Naive thymus-derived CD8-positive, alpha-beta T cell (primary cell): ENCODE results near the gene SLC19A2. TPM values are rescaled to one million over a fixed set of nuclear protein-coding genes. Genes with fewer than 3 reads are reported as not detected.
A peak's percentile ranks its signal among the peaks of the same experiment; 100 is the strongest.

Experiments
- ATAC-seq, 2 donors: fragments of 150-1000 bp; cut with Tn5 transposase in 1 of 2; sonication (Bioruptor Pico), chemical (Tn5 transposase) in 1 of 2; 1 replicate in 1 of 2; 2 replicates in 1 of 2; pipeline ENCODE4 v1.10.0; 2021; ENCODE audit warnings: mild to moderate bottlenecking in 2 of 2, moderate library complexity in 2 of 2
- POLR2A ChIA-PET: fragments of 350-600 bp; sonication (Branson Sonifier 250); formaldehyde crosslinking; loops from one replicate; lab custom pipeline; 2021; ENCODE audit warnings: antibody characterized with exemption; lab: Charles Lee
- DNase-seq, 10 donors: peaks; one replicate each; pipeline versions ENCODE4 v3.0.0 to v3.0.0-alpha.2; 2020 to 2022
- H3K27ac Mint-ChIP-seq, 10 donors: one replicate each; pipeline ENCODE4 v1.8.0; 2020 to 2022; ENCODE audit warnings: mild to moderate bottlenecking in 10 of 10, mixed read lengths in 10 of 10, moderate library complexity in 4 of 10, inconsistent platforms in 1 of 10
- H3K27me3 Mint-ChIP-seq, 5 donors: one replicate each; pipeline ENCODE4 v1.8.0; 2021 to 2022; ENCODE audit warnings: mixed read lengths in 5 of 5
- H3K36me3 Mint-ChIP-seq, 3 donors: one replicate each; pipeline ENCODE4 v1.8.0; 2020 to 2022; ENCODE audit warnings: mixed read lengths in 3 of 3, mild to moderate bottlenecking in 2 of 3, inconsistent platforms in 1 of 3
- H3K4me1 Mint-ChIP-seq, 4 donors: one replicate each; pipeline ENCODE4 v1.8.0; 2021 to 2022; ENCODE audit warnings: mixed read lengths in 4 of 4
- H3K4me3 Mint-ChIP-seq, 10 donors: one replicate each; pipeline ENCODE4 v1.8.0; 2020 to 2022; ENCODE audit warnings: mild to moderate bottlenecking in 10 of 10, mixed read lengths in 10 of 10, moderate library complexity in 6 of 10, inconsistent platforms in 1 of 10
- H3K9me3 Mint-ChIP-seq, 9 donors: one replicate each; pipeline ENCODE4 v1.8.0; 2020 to 2022; ENCODE audit warnings: mixed read lengths in 9 of 9, mild to moderate bottlenecking in 3 of 9, inconsistent platforms in 1 of 9, moderate library complexity in 1 of 9
- polyA plus RNA-seq, 3 donors: library from polyadenylated mRNA; unstranded; fragments of 300-500 nt; fragmentation: Illumina TruSeq; gene quantifications; one replicate each; pipeline ENCODE4 v1.2.3, GENCODE V29; 2021
- total RNA-seq, 8 experiments: library from RNA in 2 of 8; stranded (reverse) in 2 of 8; gene quantifications; one replicate each; pipeline ENCODE4 v1.2.3 and lab custom pipeline; 2021 to 2026

SLC19A2 gene
- total and polyA plus RNA-seq, 5 experiments from 2014 or later: 0.19 to 5.4 (median 0.29) TPM

GRCh38 chr1:169483500-169483966 lies 2.2 kb downstream of the SLC19A2 start:
- no peak for DNase-seq
- no peak for ATAC-seq
- H3K4me3 Mint-ChIP-seq: peak overlapping the region in 5 of 10 donors; percentile 41 to 99 (median 93)
- peaks cover 0 to 2% (median 0%) of the 10 kb centered on the region in 5 donors for H3K27me3 Mint-ChIP-seq
- H3K27ac Mint-ChIP-seq: peak overlapping the region in 1 of 10 donors; percentile 48
- H3K4me1 Mint-ChIP-seq: peaks cover 30 to 65% (median 41%) of the 10 kb centered on the region in 4 donors
- no peaks in the 10 kb centered on the region for H3K36me3 Mint-ChIP-seq
- POLR2A ChIA-PET: no interaction called here
- no peaks in the 10 kb centered on the region for H3K9me3 Mint-ChIP-seq

DNA sequence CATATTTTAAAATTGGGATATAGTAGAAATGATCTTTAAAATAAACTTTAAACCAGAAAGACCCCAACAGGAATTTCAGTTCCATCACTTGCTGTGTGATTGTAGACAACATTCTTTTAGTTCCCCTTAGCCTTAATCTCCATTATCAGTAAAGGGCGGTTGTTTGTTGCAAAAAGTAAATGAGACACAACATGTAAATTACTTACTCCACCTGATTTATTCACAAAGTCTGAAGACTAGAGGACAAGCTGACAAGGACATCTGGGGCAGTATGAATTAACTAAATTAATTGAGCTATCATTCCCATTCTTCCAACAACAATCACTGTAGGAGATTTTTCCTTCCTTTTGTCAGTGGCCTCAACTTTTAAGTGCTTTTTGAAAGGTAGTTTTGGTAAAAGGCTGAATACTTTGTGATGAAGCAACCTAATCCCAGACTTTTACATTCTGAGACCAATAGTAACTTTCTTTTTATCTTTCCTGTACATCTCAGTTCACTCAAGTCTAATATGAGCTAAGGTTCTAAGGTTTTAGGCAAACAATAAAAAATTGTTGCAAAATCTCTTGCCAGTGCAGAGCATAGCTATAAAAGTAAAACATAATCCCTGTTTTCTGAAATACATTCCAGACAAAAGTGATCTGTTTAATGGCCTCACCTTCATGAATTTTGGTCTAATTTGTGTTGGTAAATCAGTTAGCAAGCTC lies 6.2 kb downstream of the SLC19A2 start:
- POLR2A ChIA-PET: no interaction called here
- H3K27ac Mint-ChIP-seq: no peak overlapping the region
- DNase-seq: no peak
- no peaks in the 10 kb centered on the region for H3K9me3 Mint-ChIP-seq
- no peak for ATAC-seq
- H3K27me3 Mint-ChIP-seq: peaks cover 0 to 2% (median 0%) of the 10 kb centered on the region in 5 donors
- H3K36me3 Mint-ChIP-seq: peaks cover 0 to 15% (median 4%) of the 10 kb centered on the region in 3 donors
- H3K4me3 Mint-ChIP-seq: no peak overlapping the region
- peaks cover 17 to 34% (median 20%) of the 10 kb centered on the region in 4 donors for H3K4me1 Mint-ChIP-seq

GRCh38 chr1:169478094-169478672 lies 7.6 kb downstream of the SLC19A2 start:
- Mint-ChIP-seq H3K27ac (no peak overlapping the region), H3K36me3 (peaks cover 0 to 17% (median 4%) of the 10 kb centered on the region in 3 donors), H3K4me1 (peaks cover 5 to 20% (median 9%) of the 10 kb centered on the region in 4 donors), H3K27me3 (no peaks in the 10 kb centered on the region), H3K4me3 (no peak overlapping the region), H3K9me3 (no peaks in the 10 kb centered on the region)
- POLR2A ChIA-PET: interaction anchor here (0.7 kb wide), 1 partner anchor 1988 kb away, joined by 4 read pairs; no protein-coding TSS in a partner anchor
- ATAC-seq (no peak), DNase-seq (no peak)

DNA sequence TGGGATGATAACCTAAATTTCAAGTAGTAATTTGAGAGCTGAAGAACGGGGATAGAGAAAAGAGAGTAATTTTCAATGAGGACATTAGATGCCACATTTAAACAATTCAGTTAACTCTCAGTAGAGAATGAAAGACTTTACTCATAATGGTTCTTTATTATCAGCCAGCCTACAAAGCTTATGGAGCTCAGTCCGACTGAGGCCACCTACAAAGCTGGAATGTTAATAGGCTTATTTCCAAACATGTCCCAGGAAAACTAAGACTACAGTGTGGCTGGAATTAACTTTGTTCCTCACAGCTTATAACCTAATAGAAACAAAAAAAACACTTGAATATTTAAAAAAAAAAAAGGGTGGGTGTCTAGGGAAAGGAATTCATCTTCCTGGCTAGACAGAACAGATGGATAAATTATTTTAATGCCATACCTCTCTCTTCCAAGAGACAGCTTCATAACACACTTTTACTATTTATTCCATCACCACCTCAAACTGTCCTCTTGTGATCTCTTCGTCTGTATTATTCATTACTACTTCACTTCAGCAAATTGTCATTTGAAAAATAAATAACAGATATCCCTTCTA lies 9.8 kb downstream of the SLC19A2 start:
- peaks cover 0 to 11% (median 3%) of the 10 kb centered on the region in 4 donors for H3K4me1 Mint-ChIP-seq
- no peak overlapping the region for H3K4me3 Mint-ChIP-seq
- DNase-seq: no peak
- H3K27me3 Mint-ChIP-seq: no peaks in the 10 kb centered on the region
- H3K36me3 Mint-ChIP-seq: peaks cover 0 to 17% (median 4%) of the 10 kb centered on the region in 3 donors
- no peak overlapping the region for H3K27ac Mint-ChIP-seq
- POLR2A ChIA-PET: no interaction called here
- no peak for ATAC-seq
- no peaks in the 10 kb centered on the region for H3K9me3 Mint-ChIP-seq

GRCh38 chr1:169474302-169474995 lies 11.3 kb downstream of the SLC19A2 start:
- Mint-ChIP-seq H3K4me1 (peaks cover 0 to 2% (median under 1%) of the 10 kb centered on the region in 4 donors), H3K4me3 (no peak overlapping the region), H3K9me3 (no peaks in the 10 kb centered on the region), H3K36me3 (peaks cover 0 to 17% (median 4%) of the 10 kb centered on the region in 3 donors), H3K27me3 (no peaks in the 10 kb centered on the region), H3K27ac (peak overlapping the region in 1 of 10 donors; percentile 8)
- ATAC-seq: no peak
- no peak for DNase-seq
- POLR2A ChIA-PET: no interaction called here

- H3K4me1 Mint-ChIP-seq: no peaks in the 10 kb centered on the region
- H3K27ac Mint-ChIP-seq: no peak overlapping the region
- no peak overlapping the region for H3K4me3 Mint-ChIP-seq
- peaks cover 0 to 19% (median 4%) of the 10 kb centered on the region in 3 donors for H3K36me3 Mint-ChIP-seq
- H3K27me3 Mint-ChIP-seq: no peaks in the 10 kb centered on the region
- H3K9me3 Mint-ChIP-seq: no peaks in the 10 kb centered on the region
- ATAC-seq (no peak), DNase-seq (no peak)
- POLR2A ChIA-PET: no interaction called here
Observed at GRCh38 chr1:169473347-169473746, 12.4 kb downstream of the SLC19A2 start.

DNA sequence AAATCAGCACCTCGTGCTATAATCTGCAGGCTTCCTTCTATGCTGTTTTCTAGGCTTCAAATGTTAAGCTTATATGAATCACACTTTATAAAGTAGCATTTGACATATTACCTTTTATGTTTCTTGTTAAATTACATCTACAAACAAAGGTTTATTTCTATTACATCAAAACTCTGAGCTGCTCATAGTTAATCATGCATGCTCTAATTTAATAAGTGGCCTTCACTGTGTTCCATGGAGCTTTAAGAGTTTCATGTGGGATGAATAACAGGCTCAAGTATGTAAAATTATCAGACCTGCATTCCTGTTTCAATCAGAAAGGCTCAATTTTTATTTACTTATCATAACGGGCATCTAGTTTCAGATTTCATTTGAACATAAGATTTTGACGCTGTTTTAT lies 13.0 kb downstream of the SLC19A2 start:
- no peaks in the 10 kb centered on the region for H3K9me3 Mint-ChIP-seq
- H3K36me3 Mint-ChIP-seq: peaks cover 0 to 24% (median 4%) of the 10 kb centered on the region in 3 donors
- no peak overlapping the region for H3K27ac Mint-ChIP-seq
- DNase-seq (no peak), ATAC-seq (no peak)
- POLR2A ChIA-PET: no interaction called here
- H3K4me3 Mint-ChIP-seq: no peak overlapping the region
- H3K27me3 Mint-ChIP-seq: no peaks in the 10 kb centered on the region
- H3K4me1 Mint-ChIP-seq: no peaks in the 10 kb centered on the region

DNA sequence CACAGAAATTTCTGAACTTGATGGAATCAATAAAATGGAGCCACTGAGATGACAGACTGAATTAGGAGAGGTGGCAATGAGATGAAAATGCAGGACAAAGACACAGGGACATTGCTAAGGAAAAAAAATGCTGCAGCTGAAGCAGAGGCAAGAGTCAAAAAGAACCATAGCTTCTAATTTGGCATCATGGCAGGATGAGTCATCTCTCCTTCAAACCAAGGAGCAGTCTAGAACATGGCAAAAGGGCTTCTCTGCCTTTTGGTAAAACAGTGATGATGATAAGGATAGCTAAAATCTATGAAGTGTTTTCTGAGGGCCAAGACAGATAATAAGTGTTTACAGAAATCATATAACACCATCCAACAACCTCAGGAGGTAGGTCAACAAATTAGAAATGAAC lies 16.8 kb downstream of the SLC19A2 start:
- peak overlapping the region in 2 of 10 donors; percentile 5 to 29 for H3K27ac Mint-ChIP-seq
- H3K36me3 Mint-ChIP-seq: peaks cover 0 to 22% (median 0%) of the 10 kb centered on the region in 3 donors
- POLR2A ChIA-PET: no interaction called here
- DNase-seq: no peak
- H3K4me3 Mint-ChIP-seq: no peak overlapping the region
- ATAC-seq: no peak
- no peaks in the 10 kb centered on the region for H3K27me3 Mint-ChIP-seq
- no peaks in the 10 kb centered on the region for H3K9me3 Mint-ChIP-seq
- peaks cover 0 to 2% (median 0%) of the 10 kb centered on the region in 4 donors for H3K4me1 Mint-ChIP-seq

GRCh38 chr1:169466259-169467230 lies 19.2 kb downstream of the SLC19A2 start:
- H3K4me3 Mint-ChIP-seq: no peak overlapping the region
- H3K27me3 Mint-ChIP-seq: peaks cover 0 to under 1% (median 0%) of the 10 kb centered on the region in 5 donors
- peaks cover 0 to 8% (median 3%) of the 10 kb centered on the region in 4 donors for H3K4me1 Mint-ChIP-seq
- peaks cover 0 to 20% (median 0%) of the 10 kb centered on the region in 3 donors for H3K36me3 Mint-ChIP-seq
- no peak overlapping the region for H3K27ac Mint-ChIP-seq
- no peak for ATAC-seq
- peak in 3 of 10 donors; percentile 5 to 19 (median 12) for DNase-seq
- POLR2A ChIA-PET: no interaction called here
- H3K9me3 Mint-ChIP-seq: no peaks in the 10 kb centered on the region

- POLR2A ChIA-PET: no interaction called here
- Mint-ChIP-seq H3K4me1 (peaks cover 2 to 15% (median 8%) of the 10 kb centered on the region in 4 donors), H3K4me3 (no peak overlapping the region), H3K27ac (no peak overlapping the region), H3K9me3 (no peaks in the 10 kb centered on the region), H3K36me3 (peaks cover 0 to 20% (median 0%) of the 10 kb centered on the region in 3 donors), H3K27me3 (peaks cover 0 to 12% (median under 1%) of the 10 kb centered on the region in 5 donors)
- DNase-seq: no peak
- no peak for ATAC-seq
Observed at GRCh38 chr1:169465281-169465680, 20.5 kb downstream of the SLC19A2 start.

- no peak for DNase-seq
- peaks cover 0 to 12% (median 3%) of the 10 kb centered on the region in 5 donors for H3K27me3 Mint-ChIP-seq
- POLR2A ChIA-PET: no interaction called here
- H3K4me1 Mint-ChIP-seq: peaks cover 4 to 20% (median 15%) of the 10 kb centered on the region in 4 donors
- no peak overlapping the region for H3K4me3 Mint-ChIP-seq
- H3K27ac Mint-ChIP-seq: no peak overlapping the region
- ATAC-seq: no peak
- peaks cover 0 to 10% (median under 1%) of the 10 kb centered on the region in 3 donors for H3K36me3 Mint-ChIP-seq
- peaks cover 0 to 3% (median under 1%) of the 10 kb centered on the region in 9 donors for H3K9me3 Mint-ChIP-seq
Observed at GRCh38 chr1:169462385-169462784, 23.4 kb downstream of the SLC19A2 start.
